A549 (cell line): Measurements from ENCODE around the gene EPN1. TPM values are rescaled to one million over a fixed set of nuclear protein-coding genes. Genes with fewer than 3 reads are reported as not detected.
A peak's percentile ranks its signal among the peaks of the same experiment; 100 is the strongest.

ENCODE experiments used
- ATAC-seq, 2 experiments: fragments of 200-7000 bp in 1 of 2; fragments of >200 bp in 1 of 2; cut with Nextera tagmentation in 1 of 2; cut with Tn5 transposase in 1 of 2; 3 replicates each; pipeline versions ENCODE4 v1.8.0 to v1.9.1; 2018 to 2020; ENCODE audit warnings: mild to moderate bottlenecking in 1 of 2, moderate library complexity in 1 of 2
- CTCF ChIA-PET: fragments of 300-600 bp; sonication (Branson Sonifier 250); formaldehyde crosslinking; extraction: SDS; loops from one replicate; lab custom pipeline; 2021; ENCODE audit warnings: antibody characterized with exemption, inconsistent platforms; lab: Yijun Ruan, JAX
- POLR2A ChIA-PET: fragments of 350-600 bp; formaldehyde crosslinking; extraction: SDS; loops from one replicate; lab custom pipeline; 2021; ENCODE audit warnings: antibody characterized with exemption, inconsistent platforms; lab: Yijun Ruan, JAX
- DNase-seq, 2 experiments: peaks; one replicate each; pipeline versions ENCODE4 v3.0.0 to v3.0.0-alpha.2; 2011 to 2016; ENCODE audit warnings: low read depth in 1 of 2, low spot score in 1 of 2
- FAIRE-seq: peaks from 2 replicates; lab custom pipeline; 2011; peaks lifted over from hg19 to GRCh38; lab: Jason Lieb, UNC
- H3K27ac ChIP-seq, 2 experiments: fragments of >200 bp; sonication (Bioruptor Twin); formaldehyde crosslinking; 3 replicates each; pipeline ENCODE4 v1.5.1; 2016 to 2017
- H3K4me1 ChIP-seq: fragments of >200 bp; sonication (Bioruptor Twin); formaldehyde crosslinking; 3 replicates; pipeline ENCODE4 v1.6.1; 2016
- H3K4me2 ChIP-seq: fragments of >200 bp; sonication (Bioruptor Twin); formaldehyde crosslinking; 3 replicates; pipeline ENCODE4 v1.6.1; 2016
- H3K4me3 ChIP-seq: fragments of >200 bp; sonication (Bioruptor Twin); formaldehyde crosslinking; 3 replicates; pipeline ENCODE4 v1.5.1; 2016
- H3K9me3 ChIP-seq: fragments of >200 bp; sonication (Bioruptor Twin); formaldehyde crosslinking; 3 replicates; pipeline ENCODE4 v1.6.1; 2016
- CTCF ChIP-seq: fragments of >200 bp; sonication (Bioruptor Twin); formaldehyde crosslinking; IDR thresholded peaks from 3 replicates; pipeline ENCODE4 v1.5.1; 2016
- ESRRA ChIP-seq: fragments of 150-350 bp; IDR thresholded peaks from 2 replicates; pipeline ENCODE4 v1.6.1; 2014; ENCODE audit warnings: mild to moderate bottlenecking, low read length, borderline replicate concordance
- FOXS1 ChIP-seq: fragments of 250-450 bp; sonication (Bioruptor Pico); IDR thresholded peaks from 2 replicates; pipeline ENCODE4 v1.5.0; 2020; ENCODE audit warnings: mild to moderate bottlenecking, moderate library complexity
- GATA3 ChIP-seq: IDR thresholded peaks from 2 replicates; pipeline ENCODE4 v1.6.1; 2012; ENCODE audit warnings: borderline replicate concordance
- MAX ChIP-seq: IDR thresholded peaks from 2 replicates; pipeline ENCODE4 v1.6.1; 2012
- MAZ ChIP-seq: fragments of 150-350 bp; IDR thresholded peaks from 2 replicates; pipeline ENCODE4 v1.6.1; 2014; ENCODE audit warnings: antibody characterized with exemption, low read depth, low read length, borderline replicate concordance
- POLR2A ChIP-seq: IDR thresholded peaks from 2 replicates; pipeline ENCODE4 v1.6.1; 2012; ENCODE audit warnings: mild to moderate bottlenecking, low read length
- RAD21 ChIP-seq, 2 experiments: fragments of >200 bp in 1 of 2; sonication (Bioruptor Twin) in 1 of 2; formaldehyde crosslinking in 1 of 2; IDR thresholded peaks in 1 of 2; conservative IDR thresholded peaks in 1 of 2; 2 replicates in 1 of 2; 3 replicates in 1 of 2; pipeline ENCODE4 v1.6.1; 2012 to 2018; ENCODE audit warnings: inconsistent platforms in 1 of 2
- RCOR1 ChIP-seq: fragments of 150-350 bp; IDR thresholded peaks from 2 replicates; pipeline ENCODE4 v1.6.1; 2014; ENCODE audit warnings: antibody characterized with exemption, low read length, low read depth
- RNF2 ChIP-seq: fragments of 200-600 bp; sonication (generic); IDR thresholded peaks from 2 replicates; pipeline ENCODE4 v1.6.1; 2016; ENCODE audit warnings: low read depth, mild to moderate bottlenecking, antibody characterized with exemption, moderate library complexity, borderline replicate concordance
- SMC3 ChIP-seq: fragments of >200 bp; sonication (Bioruptor Twin); formaldehyde crosslinking; IDR thresholded peaks from 3 replicates; pipeline ENCODE4 v1.6.1; 2018; ENCODE audit warnings: inconsistent platforms
- ZNF302 ChIP-seq: fragments of 250-450 bp; sonication (Bioruptor Pico); IDR thresholded peaks from 2 replicates; pipeline ENCODE4 v1.9.0; 2021; ENCODE audit warnings: inconsistent platforms, mild to moderate bottlenecking, moderate library complexity
- ZSCAN20 ChIP-seq: fragments of 250-450 bp; sonication (Bioruptor Pico); IDR thresholded peaks from 2 replicates; pipeline ENCODE4 v1.8.0; 2022; ENCODE audit warnings: mild to moderate bottlenecking, moderate library complexity
- WGBS: methylation state at CpG from one replicate; pipeline ENCODE4 v1.1.6; 2017; ENCODE audit errors: missing lambda C conversion rate; 5-methylcytosine and 5-hydroxymethylcytosine counted together
- polyA plus RNA-seq, 4 experiments: library from polyadenylated mRNA; depleted of rRNA in 3 of 4; stranded (reverse); fragments of >200 nt; fragmentation: RNase III in 1 of 4; extraction: RNeasy Plus Mini Kit Qiagen cat#74134 plus additional on column Dnase treatment in 1 of 4; gene quantifications; 2 replicates in 3 of 4; 3 replicates in 1 of 4; pipeline ENCODE4 v1.2.3, GENCODE V29; 2011 to 2017
- TF ChIP-seq, protein P1 (sequence below): IDR thresholded peaks from 2 replicates; pipeline ENCODE4 v1.6.1; 2012

EPN1 gene
- polyA plus RNA-seq, 2 of the 4 experiments (the other 2 are of a cell fraction) = 43.7 to 139 TPM

GRCh38 chr19:55638864-55639359 is 36.1 kb upstream of the EPN1 start:
- ChIA-PET POLR2A (interaction anchor here (0.6 to 3.4 kb wide), 5 partner anchors 14 to 428 kb away, joined by 3 to 20 read pairs (median 5); partner anchors contain the start of genes FIZ1, U2AF2 and ZNF784), CTCF (interaction anchor here (0.6 to 24.9 kb wide), 13 partner anchors 7 to 975 kb away, joined by 3 to 363 read pairs (median 4); partner anchors contain the start of genes CCDC106 and ZNF784)
- Histone ChIP-seq H3K4me1 (peaks cover 28% of the 10 kb centered on the region), H3K9me3 (no peaks in the 10 kb centered on the region), H3K4me3 (no peak overlapping the region), H3K4me2 (no peak overlapping the region), H3K27ac (no peak overlapping the region)
- WGBS = 82% methylated on average over 6 of the region's 6 CpGs
- DNase-seq (peak; percentile 67 to 87), FAIRE-seq (no peak), ATAC-seq (peak in 1 of 2 experiments; percentile 15; a peak in 3 of 6 replicates)
- TF ChIP-seq ZNF302 (CRISPR knock-in tag) (no peak), ZSCAN20 (CRISPR knock-in tag) (no peak), RAD21 (conservative IDR thresholded peaks at IDR 0.05 in 1 of 2, IDR thresholded peaks at IDR 0.05 in 1 of 2) (peak in 1 of 2 experiments; percentile 15; a peak in 1 of 5 replicates), MAX (peak; percentile 43; the same call in 1 of the 2 replicates), SMC3 (0 out of 3 replicates have a peak, but pooled peaks have one; percentile 9), RCOR1 (no peak), POLR2A (no peak), FOXS1 (CRISPR knock-in tag) (no peak), ESRRA (no peak), RNF2 (no peak), CTCF (peak; percentile 54)
- TF ChIP-seq, all 56 proteins: peak for 4

DNA sequence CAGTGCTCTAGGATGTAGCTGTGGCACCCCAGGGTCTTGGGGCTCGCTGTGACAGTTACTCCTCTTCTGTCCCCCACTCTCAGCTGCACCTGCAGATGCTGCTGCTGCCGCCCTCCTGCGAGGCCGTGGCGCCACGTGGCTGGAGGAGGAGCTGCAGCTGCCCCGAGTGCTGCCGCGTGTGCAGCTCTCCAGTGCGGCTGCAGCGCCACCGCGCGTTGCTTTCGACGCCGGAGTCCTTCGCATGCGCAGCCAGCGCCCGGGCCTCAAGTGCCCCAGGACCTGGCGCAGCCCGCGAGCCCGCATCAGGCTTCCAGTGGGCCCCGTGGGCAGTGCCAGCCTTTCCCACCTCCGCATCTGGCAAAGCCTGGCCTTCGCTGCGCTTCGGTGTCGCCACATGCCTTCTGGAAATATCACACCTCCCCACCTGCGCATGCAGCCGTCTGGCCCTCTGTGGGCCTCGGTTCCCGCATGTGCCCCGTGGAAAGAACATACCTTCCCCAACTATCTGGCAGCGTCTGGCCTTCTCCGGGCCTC is 34.9 kb upstream of the EPN1 start:
- no peaks in the 10 kb centered on the region for H3K9me3 ChIP-seq
- CTCF ChIA-PET = interaction anchor here (1.0 to 2.2 kb wide), 7 partner anchors 9 to 31 kb away, joined by 3 to 8 read pairs (median 3); no protein-coding TSS in a partner anchor
- peak in 1 of 2 experiments; percentile 49 for DNase-seq
- POLR2A ChIA-PET = no interaction called here
- peaks cover 36% of the 10 kb centered on the region for H3K4me1 ChIP-seq
- H3K4me3 ChIP-seq = peak overlapping the region; percentile 63
- TF ChIP-seq MAZ (no peak), MAX (peak; percentile 52), POLR2A (0 out of 2 replicates have a peak, but pooled peaks have one; percentile 9), GATA3 (no peak), CTCF (no peak)
- TF ChIP-seq, protein P1, sequence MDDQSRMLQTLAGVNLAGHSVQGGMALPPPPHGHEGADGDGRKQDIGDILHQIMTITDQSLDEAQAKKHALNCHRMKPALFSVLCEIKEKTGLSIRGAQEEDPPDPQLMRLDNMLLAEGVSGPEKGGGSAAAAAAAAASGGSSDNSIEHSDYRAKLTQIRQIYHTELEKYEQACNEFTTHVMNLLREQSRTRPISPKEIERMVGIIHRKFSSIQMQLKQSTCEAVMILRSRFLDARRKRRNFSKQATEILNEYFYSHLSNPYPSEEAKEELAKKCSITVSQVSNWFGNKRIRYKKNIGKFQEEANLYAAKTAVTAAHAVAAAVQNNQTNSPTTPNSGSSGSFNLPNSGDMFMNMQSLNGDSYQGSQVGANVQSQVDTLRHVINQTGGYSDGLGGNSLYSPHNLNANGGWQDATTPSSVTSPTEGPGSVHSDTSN = peak; percentile 29; the same call in 1 of the 2 replicates
- no peak for FAIRE-seq
- WGBS = 80% methylated on average over 35 of the region's 38 CpGs
- ATAC-seq = no peak
- H3K4me2 ChIP-seq = peak overlapping the region; percentile 100
- peak overlapping the region; percentile 92 to 97 for H3K27ac ChIP-seq
